GDM1 (cell line): Measurements from ENCODE around the gene CAPN13.
A peak's percentile ranks its signal among the peaks of the same experiment; 100 is the strongest.

Experiments used
- DNase-seq: peaks from one replicate; lab custom pipeline; 2025; lab: John Stamatoyannopoulos, UW

The CAPN13 gene

GRCh38 chr2:30683236-30683956, 123.8 kb downstream of the CAPN13 start:
- peak; percentile 29 for DNase-seq

GRCh38 chr2:30681022-30681421, 126.2 kb downstream of the CAPN13 start:
- DNase-seq: no peak

- no peak for DNase-seq
Observed at GRCh38 chr2:30680121-30680520, 127.1 kb downstream of the CAPN13 start.

GRCh38 chr2:30679426-30680088, 127.7 kb downstream of the CAPN13 start:
- no peak for DNase-seq

DNA sequence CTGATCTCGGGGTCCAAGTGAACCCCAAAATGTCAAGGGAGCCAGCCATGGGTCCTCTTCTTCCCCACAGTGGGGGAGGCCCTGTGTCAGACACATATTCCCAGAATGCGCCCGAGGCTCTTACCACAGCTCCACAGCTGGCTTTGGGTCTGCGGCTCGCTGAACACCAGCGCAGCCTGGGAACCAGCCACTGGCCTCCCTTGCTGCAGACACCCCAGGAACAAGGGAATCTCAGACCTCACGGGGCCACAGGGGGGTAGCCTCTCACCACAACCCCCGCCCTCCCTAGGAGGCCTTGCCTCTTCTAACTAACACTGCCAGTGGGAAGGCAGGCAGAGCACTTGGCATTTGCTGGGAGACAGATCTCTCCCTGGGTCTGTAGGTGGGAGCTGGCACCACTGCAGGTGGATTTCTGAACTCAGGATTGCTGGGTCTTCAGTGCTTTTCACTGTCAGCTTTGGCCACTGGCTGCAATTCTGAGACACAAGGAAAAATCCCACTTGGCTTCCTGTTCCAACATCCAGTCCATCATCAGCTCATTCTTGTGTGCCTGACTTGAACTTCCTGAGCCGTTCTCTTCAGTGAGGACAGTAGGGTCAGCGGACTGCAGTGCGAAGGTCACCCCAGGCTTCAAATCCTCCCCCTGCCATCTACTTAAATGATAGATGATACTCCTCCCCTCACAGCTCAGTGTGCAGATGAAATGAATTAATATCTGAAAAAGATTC, 128.7 kb downstream of the CAPN13 start:
- no peak for DNase-seq

DNA sequence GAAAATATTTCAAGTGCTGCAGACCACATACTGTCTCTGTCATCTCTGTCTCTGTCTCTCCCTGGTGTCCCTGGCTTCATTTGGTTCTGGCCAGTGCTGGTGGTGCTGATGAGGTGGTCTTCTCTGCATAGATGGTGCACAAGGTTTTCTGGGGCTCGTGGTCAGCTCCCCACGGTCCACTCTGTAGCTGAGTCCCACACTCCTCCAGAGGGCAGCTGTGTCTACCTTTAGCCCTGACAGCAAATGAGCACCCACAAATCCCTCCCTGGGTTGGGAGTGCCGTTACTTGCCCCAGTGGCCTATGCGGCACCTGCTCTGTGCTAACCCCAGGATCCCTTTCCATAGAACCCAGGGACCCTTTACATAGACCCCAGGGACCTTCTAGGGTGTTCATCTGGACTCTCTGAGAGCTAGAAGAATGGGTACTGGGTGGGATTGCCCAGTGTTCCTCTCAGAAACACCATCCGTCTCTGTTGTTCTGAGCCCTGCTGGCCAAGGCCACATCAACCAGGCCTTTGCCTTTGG, 129.3 kb downstream of the CAPN13 start:
- DNase-seq: no peak

- DNase-seq: no peak
Observed at GRCh38 chr2:30677231-30677630, 130.0 kb downstream of the CAPN13 start.

GRCh38 chr2:30675758-30676157, 131.5 kb downstream of the CAPN13 start:
- DNase-seq: no peak

DNA sequence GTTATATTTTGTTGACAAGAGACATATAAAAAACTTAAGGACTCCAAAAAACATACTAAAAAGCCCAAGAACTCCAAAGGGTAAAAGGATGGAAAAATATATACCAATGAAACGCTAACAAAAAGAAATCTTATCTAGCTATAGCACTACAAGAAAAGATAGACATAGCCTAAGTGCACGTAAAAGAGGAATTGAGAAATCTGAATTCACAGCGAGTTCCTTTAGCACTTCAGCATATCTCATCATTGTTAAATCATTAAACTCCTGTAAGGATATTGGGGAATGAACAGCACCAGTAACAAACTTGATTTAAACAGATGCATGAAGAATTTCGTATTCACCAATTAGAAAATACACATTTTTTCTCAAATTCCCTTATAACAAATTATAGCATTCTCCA, 134.1 kb downstream of the CAPN13 start:
- DNase-seq: no peak
